PC-9 (cell line): ENCODE results near the gene ANKS6. TPM values are rescaled to one million over a fixed set of nuclear protein-coding genes. Genes with fewer than 3 reads are reported as not detected.

Experiments
- BruUV-seq: library from RNA; stranded (reverse); fragments of 400-500 nt; replicated peaks from 2 replicates; lab custom pipeline; 2021; lab: Mats Ljungman, UMichigan
- CTCF ChIA-PET: fragments of 300-600 bp; sonication (Branson Sonifier 250); formaldehyde crosslinking; loops from one replicate; lab custom pipeline; 2022; ENCODE audit warnings: antibody characterized with exemption; lab: Charles Lee
- POLR2A ChIA-PET: fragments of 300-600 bp; sonication (Branson Sonifier 250); formaldehyde crosslinking; loops from one replicate; lab custom pipeline; 2022; ENCODE audit warnings: antibody characterized with exemption; ENCODE audit not compliant: unreplicated experiment; lab: Charles Lee
- DNase-seq, 2 experiments: peaks; one replicate each; pipeline versions ENCODE4 v3.0.0 to v3.0.0-alpha.2; 2015 to 2022; ENCODE audit warnings: mixed read lengths in 1 of 2
- H2AFZ ChIP-seq: fragments of 200-600 bp; sonication (generic); 2 replicates; pipeline ENCODE4 v1.8.1; 2017; ENCODE audit warnings: antibody characterized with exemption
- H3F3A ChIP-seq: fragments of 200-600 bp; sonication (generic); 2 replicates; pipeline ENCODE4 v1.8.1; 2017; ENCODE audit warnings: antibody characterized with exemption, mild to moderate bottlenecking, low read depth; ENCODE audit not compliant: insufficient read depth
- H3K27ac ChIP-seq: fragments of 200-600 bp; sonication (generic); 2 replicates; pipeline ENCODE4 v1.6.1; 2016; ENCODE audit warnings: mixed run types
- H3K27me3 ChIP-seq: fragments of 200-600 bp; sonication (generic); 2 replicates; pipeline ENCODE4 v1.6.1; 2016; ENCODE audit warnings: low read depth, mixed run types; ENCODE audit not compliant: insufficient read depth
- H3K36me3 ChIP-seq: fragments of 200-600 bp; sonication (generic); 2 replicates; pipeline ENCODE4 v1.6.1; 2016; ENCODE audit warnings: low read depth, mixed run types
- H3K4me1 ChIP-seq: fragments of 200-600 bp; sonication (generic); replicated peaks from 2 replicates; pipeline ENCODE4 v1.6.1; 2016; ENCODE audit warnings: mixed run types; ENCODE audit not compliant: insufficient read depth
- H3K4me2 ChIP-seq: fragments of 200-600 bp; sonication (generic); 2 replicates; pipeline ENCODE4 v1.6.1; 2017; ENCODE audit warnings: mixed run types
- H3K4me3 ChIP-seq: fragments of 200-600 bp; sonication (generic); 2 replicates; pipeline ENCODE4 v1.6.1; 2016; ENCODE audit warnings: mixed run types
- H3K79me2 ChIP-seq: fragments of 200-600 bp; sonication (generic); 2 replicates; pipeline ENCODE4 v1.6.1; 2017; ENCODE audit warnings: low read depth, mixed run types
- H3K9me2 ChIP-seq: fragments of 200-600 bp; sonication (generic); 2 replicates; pipeline ENCODE4 v1.8.1; 2017; ENCODE audit warnings: mild to moderate bottlenecking; ENCODE audit not compliant: insufficient read depth
- H3K9me3 ChIP-seq: fragments of 200-600 bp; sonication (generic); 2 replicates; pipeline ENCODE4 v1.8.1; 2016; ENCODE audit warnings: low read depth; ENCODE audit not compliant: insufficient read depth
- H4K20me1 ChIP-seq: fragments of 200-600 bp; sonication (generic); 2 replicates; pipeline ENCODE4 v1.8.1; 2017; ENCODE audit not compliant: insufficient read depth
- CTCF ChIP-seq: fragments of 200-600 bp; sonication (generic); conservative IDR thresholded peaks from 2 replicates; pipeline ENCODE4 v1.6.1; 2017; ENCODE audit warnings: mixed run types, antibody characterized with exemption, mild to moderate bottlenecking, moderate library complexity
- EZH2 ChIP-seq: fragments of 200-600 bp; sonication (generic); IDR thresholded peaks from 2 replicates; pipeline ENCODE4 v1.8.0; 2017; ENCODE audit warnings: antibody characterized with exemption, low read depth
- intact Hi-C: fragments of 100-400 bp; cut with micrococcal nuclease; formaldehyde crosslinking; loops from one replicate; pipeline ENCODE4 v1.10.0; 2022; ENCODE audit not compliant: unreplicated experiment
- total RNA-seq: library from RNA; stranded (reverse); gene quantifications from 2 replicates; pipeline ENCODE4 v1.2.3, GENCODE V29; 2021

The ANKS6 gene
- total RNA-seq, 1 experiment from 2014 or later, result 74.7 TPM

- Histone ChIP-seq H3K79me2 (no peaks in the 10 kb centered on the region), H2AFZ (no peak overlapping the region), H3K4me2 (no peak overlapping the region), H3K27ac (no peak overlapping the region), H3K27me3 (no peaks in the 10 kb centered on the region), H3K36me3 (0 out of 2 replicates have a peak, but pooled peaks cover 12% of the 10 kb centered on the region), H3K4me3 (no peak overlapping the region), H3K4me1 (no peaks in the 10 kb centered on the region), H3F3A (no peaks in the 10 kb centered on the region), H3K9me2 (no peaks in the 10 kb centered on the region), H4K20me1 (no peaks in the 10 kb centered on the region; the same call in 1 of the 2 replicates), H3K9me3 (no peaks in the 10 kb centered on the region; the same call in 1 of the 2 replicates)
- intact Hi-C loops, result no loop called here
- no peak for DNase-seq
- BruUV-seq, result no TSS peak
- ChIA-PET POLR2A (no interaction called here), CTCF (no interaction called here)
- no peak for TF ChIP-seq EZH2
- no peak for TF ChIP-seq CTCF
Observed at GRCh38 chr9:98743818-98744611, 52.3 kb downstream of the ANKS6 start.

- no peak for TF ChIP-seq CTCF
- TF ChIP-seq EZH2, result no peak
Observed at GRCh38 chr9:98743329-98743728, 53.0 kb downstream of the ANKS6 start.

GRCh38 chr9:98742325-98743280 is 53.8 kb downstream of the ANKS6 start:
- no peak for DNase-seq
- no peaks in the 10 kb centered on the region; the same call in 1 of the 2 replicates for H3K9me3 ChIP-seq
- H3K4me1 ChIP-seq, result no peaks in the 10 kb centered on the region

More at GRCh38 chr9:98743329-98743728, 53.0 kb downstream of the ANKS6 start:
- Histone ChIP-seq H3K4me3 (no peak overlapping the region), H3K36me3 (0 out of 2 replicates have a peak, but pooled peaks cover 7% of the 10 kb centered on the region), H2AFZ (no peak overlapping the region), H3K4me1 (no peaks in the 10 kb centered on the region), H3K27ac (no peak overlapping the region), H3K9me2 (no peaks in the 10 kb centered on the region), H3K79me2 (no peaks in the 10 kb centered on the region), H3K9me3 (no peaks in the 10 kb centered on the region; the same call in 1 of the 2 replicates), H4K20me1 (no peaks in the 10 kb centered on the region; the same call in 1 of the 2 replicates), H3F3A (no peaks in the 10 kb centered on the region), H3K4me2 (no peak overlapping the region), H3K27me3 (no peaks in the 10 kb centered on the region)
- intact Hi-C loops, result no loop called here
- ChIA-PET POLR2A (no interaction called here), CTCF (no interaction called here)
- DNase-seq, result no peak
- BruUV-seq, result no TSS peak

More at GRCh38 chr9:98742325-98743280, 53.8 kb downstream of the ANKS6 start:
- Histone ChIP-seq H3K9me2 (no peaks in the 10 kb centered on the region), H2AFZ (no peak overlapping the region), H3F3A (no peaks in the 10 kb centered on the region), H3K4me3 (no peak overlapping the region), H3K4me2 (no peak overlapping the region), H3K36me3 (0 out of 2 replicates have a peak, but pooled peaks cover 7% of the 10 kb centered on the region), H3K27me3 (no peaks in the 10 kb centered on the region), H3K79me2 (no peaks in the 10 kb centered on the region), H3K27ac (no peak overlapping the region), H4K20me1 (no peaks in the 10 kb centered on the region; the same call in 1 of the 2 replicates)
- no peak for TF ChIP-seq EZH2
- no peak for TF ChIP-seq CTCF
- no TSS peak for BruUV-seq
- intact Hi-C loops, result no loop called here
- ChIA-PET CTCF (no interaction called here), POLR2A (no interaction called here)
